GM10266 (cell line): ENCODE measurements around the gene FAM149A.

ENCODE experiments used
- DNase-seq: peaks from one replicate; pipeline ENCODE4 v3.0.0; 2012; ENCODE audit errors: extremely low spot score
- TF ChIP-seq, protein P1 (sequence below): IDR thresholded peaks from 2 replicates; pipeline ENCODE4 v1.5.1; 2012; ENCODE audit warnings: mild to moderate bottlenecking, low read depth; ENCODE audit not compliant: control insufficient read depth, insufficient read depth; ENCODE audit errors: missing control alignments

The FAM149A gene

DNA sequence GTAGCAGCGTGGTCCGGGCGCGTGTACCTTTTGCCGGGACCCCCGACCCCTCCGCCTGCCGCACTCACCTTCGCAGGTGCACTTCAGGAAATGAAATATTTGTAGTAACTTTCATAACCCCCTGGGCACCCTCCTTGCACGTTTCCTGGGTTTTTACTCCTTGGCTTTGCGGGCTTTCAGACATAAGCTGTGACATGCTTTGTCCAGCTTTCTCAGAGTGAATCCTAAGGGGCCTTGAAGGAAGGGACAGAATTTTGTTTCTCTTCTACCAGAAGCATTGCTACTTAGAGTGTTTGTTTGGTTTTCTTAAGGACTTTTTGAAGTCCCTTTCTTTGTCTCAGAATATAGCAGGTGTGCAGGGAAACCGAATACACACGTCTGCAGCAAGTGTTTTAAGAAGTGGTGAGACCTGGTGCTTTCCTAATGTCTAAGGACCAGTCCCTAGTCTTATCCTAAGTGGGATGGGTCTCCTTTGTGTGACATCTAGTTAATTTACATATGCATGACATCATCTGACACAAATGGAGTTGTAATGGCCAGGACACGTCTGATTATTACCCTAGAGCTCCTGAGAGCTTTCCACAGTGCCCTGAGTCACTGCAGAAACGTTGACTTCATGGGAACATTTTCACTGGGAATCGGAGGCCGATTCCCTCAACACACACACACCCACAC lies 1.3 kb downstream of the FAM149A start:
- DNase-seq = no peak
- TF ChIP-seq, protein P1, sequence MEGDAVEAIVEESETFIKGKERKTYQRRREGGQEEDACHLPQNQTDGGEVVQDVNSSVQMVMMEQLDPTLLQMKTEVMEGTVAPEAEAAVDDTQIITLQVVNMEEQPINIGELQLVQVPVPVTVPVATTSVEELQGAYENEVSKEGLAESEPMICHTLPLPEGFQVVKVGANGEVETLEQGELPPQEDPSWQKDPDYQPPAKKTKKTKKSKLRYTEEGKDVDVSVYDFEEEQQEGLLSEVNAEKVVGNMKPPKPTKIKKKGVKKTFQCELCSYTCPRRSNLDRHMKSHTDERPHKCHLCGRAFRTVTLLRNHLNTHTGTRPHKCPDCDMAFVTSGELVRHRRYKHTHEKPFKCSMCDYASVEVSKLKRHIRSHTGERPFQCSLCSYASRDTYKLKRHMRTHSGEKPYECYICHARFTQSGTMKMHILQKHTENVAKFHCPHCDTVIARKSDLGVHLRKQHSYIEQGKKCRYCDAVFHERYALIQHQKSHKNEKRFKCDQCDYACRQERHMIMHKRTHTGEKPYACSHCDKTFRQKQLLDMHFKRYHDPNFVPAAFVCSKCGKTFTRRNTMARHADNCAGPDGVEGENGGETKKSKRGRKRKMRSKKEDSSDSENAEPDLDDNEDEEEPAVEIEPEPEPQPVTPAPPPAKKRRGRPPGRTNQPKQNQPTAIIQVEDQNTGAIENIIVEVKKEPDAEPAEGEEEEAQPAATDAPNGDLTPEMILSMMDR = no peak

DNA sequence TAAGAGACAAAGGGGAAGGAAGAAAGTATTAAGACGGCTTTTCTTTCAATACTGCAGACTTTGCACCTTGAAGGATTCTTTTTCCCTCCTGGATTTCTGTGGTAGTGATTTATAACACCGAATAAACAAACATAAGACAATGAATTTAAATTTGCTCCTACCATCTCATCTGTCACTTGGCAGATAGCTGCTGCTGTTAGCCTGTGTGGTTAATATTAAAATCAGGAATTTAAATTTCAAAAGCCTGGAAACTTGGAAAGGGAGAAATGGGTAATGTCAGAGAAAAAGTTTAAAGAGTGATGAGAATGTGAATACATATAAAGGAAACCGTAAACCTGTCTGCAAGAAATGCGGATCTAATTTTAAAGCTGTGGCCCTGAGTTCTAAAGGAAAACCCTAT lies 3.4 kb downstream of the FAM149A start:
- no peak for DNase-seq
- TF ChIP-seq, protein P1 = no peak

DNA sequence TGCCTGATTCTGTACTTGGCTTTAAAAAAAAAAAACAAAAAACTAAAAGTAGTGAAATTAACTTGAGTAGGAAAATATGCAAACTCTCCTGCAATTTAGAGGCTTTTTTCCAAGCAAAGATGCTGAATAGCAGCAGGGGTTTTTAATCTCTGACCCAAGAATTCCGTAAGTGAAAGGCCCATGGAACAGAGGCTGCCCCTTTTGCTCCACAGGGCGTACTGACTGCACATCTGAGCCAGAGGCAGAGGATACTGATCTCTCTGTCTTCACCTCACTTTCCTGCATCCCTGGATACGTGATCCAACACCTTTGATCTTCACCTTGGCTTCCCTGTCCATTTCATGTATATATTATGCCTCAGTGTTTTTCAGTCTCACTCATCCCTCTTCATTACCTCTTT lies 3.9 kb downstream of the FAM149A start:
- no peak for DNase-seq
- TF ChIP-seq, protein P1 = no peak

DNA sequence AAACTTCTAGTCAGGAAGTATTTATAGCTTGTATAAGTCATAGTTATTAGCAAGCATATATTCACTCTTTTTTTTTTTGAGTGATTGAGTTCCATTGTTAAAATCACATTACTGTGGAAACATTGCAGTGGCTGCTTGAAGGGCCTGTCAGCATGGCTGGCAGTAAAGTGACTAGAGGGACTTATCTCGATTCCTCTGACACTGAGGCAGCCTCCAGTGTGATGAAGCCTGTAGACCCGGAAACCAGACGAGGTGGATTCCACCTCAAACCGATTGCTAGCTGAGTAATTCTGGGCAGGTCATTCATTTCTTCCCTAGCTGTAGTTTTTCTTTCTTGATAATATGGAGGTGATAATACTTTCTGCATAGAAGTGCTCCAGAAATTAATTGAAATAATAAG lies 4.7 kb downstream of the FAM149A start:
- TF ChIP-seq, protein P1 = no peak
- no peak for DNase-seq

DNA sequence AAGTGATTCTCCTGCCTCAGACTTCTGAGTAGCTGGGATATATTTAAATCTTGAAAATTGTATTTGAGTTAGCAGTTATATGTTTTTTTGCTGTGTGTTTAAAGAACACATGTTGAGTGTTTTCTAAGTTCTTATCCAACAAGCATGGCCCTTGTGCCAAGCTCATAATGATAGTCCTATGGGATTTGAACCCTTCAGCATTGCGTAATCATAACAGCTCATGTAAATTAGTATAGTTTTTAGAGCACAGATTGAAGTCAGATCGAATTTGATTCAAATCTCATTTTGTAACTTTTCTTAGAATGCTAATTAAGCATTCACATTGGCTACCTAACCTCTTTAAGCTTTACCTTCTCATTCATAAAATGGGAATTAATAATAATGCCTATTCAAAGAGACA lies 12.2 kb downstream of the FAM149A start:
- no peak for DNase-seq
- TF ChIP-seq, protein P1 = no peak

DNA sequence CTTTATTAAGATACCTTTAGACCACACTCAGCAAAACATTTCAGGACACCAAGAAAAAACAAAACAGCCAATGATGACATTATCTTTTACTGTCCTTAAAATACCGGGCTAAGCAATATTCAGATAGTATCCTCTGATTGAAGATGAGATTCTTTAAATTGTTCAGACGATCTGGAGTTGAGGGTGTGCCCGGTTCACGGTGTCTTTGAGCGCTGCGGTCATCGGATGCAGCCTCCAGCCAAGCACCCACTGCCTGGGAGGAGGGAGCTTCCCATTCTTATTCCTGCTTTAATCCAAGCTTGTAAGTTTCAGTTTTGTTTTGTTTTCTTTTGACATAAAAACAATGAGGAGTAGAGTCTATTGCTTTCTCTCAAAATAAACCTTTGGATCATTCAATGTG lies 14.1 kb downstream of the FAM149A start:
- TF ChIP-seq, protein P1 = no peak

DNA sequence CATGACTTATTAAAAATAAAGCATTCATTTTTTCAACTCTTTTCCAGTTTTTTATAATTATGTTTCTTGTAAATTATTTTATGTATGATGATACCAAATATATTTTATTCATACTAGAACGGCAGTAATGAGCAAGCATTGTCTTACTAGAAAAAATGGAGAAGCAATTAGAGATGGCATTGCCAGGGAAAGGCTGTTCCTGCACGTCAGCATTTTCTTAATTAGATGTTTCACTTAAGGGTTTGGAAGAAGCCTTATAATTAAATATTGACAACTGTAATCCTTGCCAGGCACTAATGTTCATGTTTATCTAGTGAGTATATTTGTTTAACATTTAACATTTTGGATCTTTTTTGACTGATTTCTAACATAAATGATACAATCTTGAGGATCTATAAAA lies 16.6 kb downstream of the FAM149A start:
- no peak for DNase-seq
- TF ChIP-seq, protein P1 = no peak

More for the DNA sequence above, 14.1 kb downstream of the FAM149A start:
- DNase-seq = no peak
